ENCODE measurements around the gene NOX1.

The NOX1 gene

GRCh38 chrX:100874325-100874724 lies at the start of gene NOX1:
Gene NOX1 (minus strand): TSS chrX:100874359. CDS start chrX:100874139, 220 bp downstream.
- no peak for DNase-seq (ENCODE audit: low read depth)

- DNase-seq (ENCODE audit: low read depth): no peak
These were observed 41.4 kb upstream of the NOX1 start for GRCh38 chrX:100915562-100915961.

DNA sequence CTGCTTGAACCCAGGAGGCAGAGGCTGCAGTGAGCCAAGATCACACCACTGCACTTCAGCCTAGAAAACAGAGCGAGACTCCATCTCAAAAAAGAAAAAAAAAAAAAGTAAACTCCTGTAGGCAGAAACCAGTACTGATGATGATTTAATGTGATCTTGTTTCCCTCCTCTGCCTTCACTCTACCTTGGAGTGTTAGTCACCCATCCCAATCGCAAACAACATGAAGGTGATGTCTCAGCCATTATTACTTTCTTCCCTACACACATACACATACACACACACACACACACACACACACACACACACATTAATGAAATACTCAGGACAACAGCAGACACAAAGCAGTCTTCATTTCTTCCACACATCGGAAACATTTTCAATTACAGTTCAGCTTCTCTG lies 39.0 kb upstream of the NOX1 start:
- DNase-seq (ENCODE audit: low read depth): no peak

GRCh38 chrX:100911731-100912130 lies 37.6 kb upstream of the NOX1 start:
- no peak for DNase-seq (ENCODE audit: low read depth)

GRCh38 chrX:100905620-100906019 lies 31.5 kb upstream of the NOX1 start:
- DNase-seq (ENCODE audit: low read depth): no peak

GRCh38 chrX:100904433-100904832 lies 30.3 kb upstream of the NOX1 start:
- DNase-seq (ENCODE audit: low read depth): no peak

GRCh38 chrX:100895365-100896075 lies 21.4 kb upstream of the NOX1 start:
- DNase-seq (ENCODE audit: low read depth): peak; percentile 10

GRCh38 chrX:100883654-100884053 lies 9.5 kb upstream of the NOX1 start:
- no peak for DNase-seq (ENCODE audit: low read depth)

- no peak for DNase-seq (ENCODE audit: low read depth)
These were observed 6.2 kb upstream of the NOX1 start for GRCh38 chrX:100880368-100880767.

- DNase-seq (ENCODE audit: low read depth): no peak
These were observed 2.3 kb downstream of the NOX1 start for GRCh38 chrX:100871594-100872560.

DNA sequence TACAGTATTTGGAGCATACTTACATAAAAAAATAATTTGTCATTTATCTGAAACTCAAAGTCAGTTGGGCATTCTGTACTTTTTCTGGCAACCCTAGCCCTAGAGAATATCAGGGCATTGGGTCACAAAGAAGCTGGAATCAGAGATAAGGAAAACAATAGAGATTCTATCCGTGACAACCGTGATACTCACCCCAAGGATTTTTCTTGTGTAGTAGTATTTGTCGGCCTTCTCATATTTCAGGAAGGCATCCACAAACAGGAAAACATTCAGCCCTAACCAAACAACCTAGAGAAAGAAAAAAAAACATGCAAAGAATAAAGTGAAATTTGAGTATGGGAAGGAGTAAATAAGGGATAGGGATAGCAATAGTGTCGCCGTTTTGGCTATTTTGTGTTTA lies 3.6 kb downstream of the NOX1 start:
- DNase-seq (ENCODE audit: low read depth): no peak

DNA sequence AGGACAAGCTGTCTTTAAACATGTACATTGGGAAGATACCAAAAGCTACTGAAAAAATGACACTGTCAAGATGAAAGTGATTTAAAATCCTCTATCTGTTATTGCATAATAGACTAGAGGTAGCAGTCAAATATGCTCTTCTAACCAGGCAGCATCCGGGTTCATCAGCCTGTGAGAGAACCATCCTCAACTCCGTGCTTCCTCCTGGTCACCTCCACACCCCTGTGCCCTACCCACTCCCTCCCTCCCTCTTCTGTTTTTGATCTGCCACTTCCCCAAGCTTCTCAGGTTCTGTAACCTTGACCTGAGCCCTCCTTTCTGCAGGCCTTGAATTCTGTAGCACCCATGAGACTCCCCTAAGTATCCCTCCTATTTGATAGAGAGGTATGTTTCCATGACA lies 5.9 kb downstream of the NOX1 start:
- no peak for DNase-seq (ENCODE audit: low read depth)

DNA sequence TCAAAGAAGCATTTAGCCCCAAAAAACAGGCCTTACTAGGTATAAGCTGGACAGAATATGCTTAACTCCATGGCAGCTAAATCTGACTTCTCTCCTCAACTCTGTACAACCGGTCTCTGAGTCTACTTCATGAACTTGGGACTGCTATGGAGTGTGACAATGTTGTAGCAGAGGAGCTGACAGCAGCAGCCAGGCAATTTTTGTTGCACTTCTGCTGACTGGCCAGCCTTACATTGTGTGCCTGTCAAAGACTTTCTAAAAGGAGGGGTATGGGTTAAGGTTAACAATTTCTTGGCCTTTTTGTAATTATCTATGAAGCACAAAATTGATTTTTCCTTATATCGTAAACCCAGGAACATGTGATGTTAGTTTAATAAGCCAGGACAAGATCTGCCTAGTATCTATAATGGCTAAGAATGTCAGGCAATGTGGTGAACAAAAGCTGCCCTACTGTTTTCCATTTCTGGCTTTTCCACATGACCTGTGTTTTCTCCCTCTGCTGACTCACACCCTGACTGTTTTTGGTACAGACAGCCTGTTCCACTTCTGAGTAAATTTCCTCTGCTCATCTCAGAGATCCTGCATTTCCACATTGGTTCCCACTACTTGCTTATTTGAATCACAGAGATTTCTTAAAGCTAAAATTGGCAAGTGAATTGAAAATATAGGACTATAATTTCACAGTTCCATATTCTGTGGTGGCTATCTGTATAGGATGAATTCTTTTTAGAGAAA lies 9.3 kb downstream of the NOX1 start:
- DNase-seq (ENCODE audit: low read depth): no peak

DNA sequence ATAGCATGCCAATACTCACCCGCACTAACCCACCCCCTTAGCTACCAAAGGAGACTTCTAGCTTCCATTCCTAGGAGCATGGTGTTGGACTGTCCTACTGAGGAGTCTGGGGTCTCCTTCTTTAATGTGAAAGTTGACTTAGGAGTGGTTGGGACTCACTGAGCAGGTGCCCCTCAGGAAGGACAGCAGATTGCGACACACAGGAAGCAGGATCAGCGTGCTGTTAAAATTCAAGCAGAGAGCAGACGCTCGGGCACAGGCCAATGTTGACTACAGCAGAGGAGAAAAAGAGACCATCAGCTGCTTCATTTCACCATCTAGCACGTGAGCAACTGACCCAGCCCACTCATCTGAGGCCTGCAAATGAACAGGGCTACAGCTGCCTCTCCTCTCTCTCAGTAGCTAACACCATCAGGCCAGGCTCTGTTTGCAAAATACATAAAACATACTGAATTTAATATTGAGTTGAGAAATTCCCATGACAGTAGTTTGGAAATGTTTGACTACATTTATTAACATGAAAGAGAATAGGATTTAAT lies 10.8 kb downstream of the NOX1 start:
- DNase-seq (ENCODE audit: low read depth): no peak

- no peak for DNase-seq (ENCODE audit: low read depth)
These were observed 21.3 kb downstream of the NOX1 start for GRCh38 chrX:100852810-100853209.

- no peak for DNase-seq (ENCODE audit: low read depth)
These were observed 23.8 kb downstream of the NOX1 start for GRCh38 chrX:100850317-100850716.

- no peak for DNase-seq (ENCODE audit: low read depth)
These were observed 42.8 kb downstream of the NOX1 start for GRCh38 chrX:100831219-100831946.

DNA sequence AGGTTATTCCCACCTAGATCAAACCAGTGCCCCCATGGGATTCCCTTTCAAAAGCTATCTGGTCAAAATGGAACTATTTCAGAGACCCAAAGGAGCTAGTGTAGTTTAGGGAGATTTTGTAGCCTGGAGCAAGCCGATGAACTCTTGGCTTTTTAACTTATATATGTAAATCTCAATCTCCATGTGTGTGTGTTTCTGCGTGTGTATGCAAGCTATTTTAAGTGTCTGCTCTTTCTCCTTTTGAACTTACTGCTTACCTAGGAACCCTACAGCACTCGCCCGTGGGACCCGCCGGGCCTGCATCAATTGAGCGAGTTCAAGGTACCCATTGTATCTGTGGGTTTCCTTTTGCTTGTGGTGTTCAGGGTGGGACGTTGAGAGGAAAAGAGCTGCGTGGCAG lies 43.6 kb downstream of the NOX1 start:
- no peak for DNase-seq (ENCODE audit: low read depth)

- no peak for DNase-seq (ENCODE audit: low read depth)
These were observed 44.0 kb downstream of the NOX1 start for GRCh38 chrX:100830143-100830542.

- peak; percentile 1 for DNase-seq (ENCODE audit: low read depth)
These were observed 44.4 kb downstream of the NOX1 start for GRCh38 chrX:100829730-100830129.

GRCh38 chrX:100819837-100820666 lies 54.1 kb downstream of the NOX1 start, which contains the start of gene CSTF2:
Gene CSTF2 (plus strand): TSS chrX:100820391. CDS start chrX:100820417, 26 bp downstream.
- DNase-seq (ENCODE audit: low read depth): peak; percentile 63
